ENCODE data around the gene THOP1. TPM values are rescaled to one million over a fixed set of nuclear protein-coding genes. Genes with fewer than 3 reads are reported as not detected.
A peak's percentile ranks its signal among the peaks of the same experiment; 100 is the strongest.

Gene THOP1
- total and polyA plus RNA-seq, 12 donors, result 23.1 to 138 (median 46.2) TPM

DNA sequence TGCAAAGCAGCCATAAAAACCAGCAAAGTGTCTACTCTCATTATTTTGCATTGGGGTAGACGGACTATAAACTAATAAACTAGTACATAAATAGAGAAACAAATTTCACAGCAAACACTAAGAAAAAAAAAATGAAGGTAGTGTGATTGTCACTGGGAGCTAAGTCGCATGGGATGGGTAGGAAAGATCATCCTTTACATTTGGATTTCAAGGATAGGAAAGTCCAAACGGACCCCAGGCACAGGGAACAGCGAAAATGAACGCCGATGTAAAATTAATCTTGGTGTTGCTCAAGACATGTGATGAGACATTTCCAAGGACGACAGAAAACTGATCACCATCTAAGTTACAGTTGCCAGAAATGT, 1.5 kb upstream of the THOP1 start:
- H3K27ac ChIP-seq, result peak overlapping the region; percentile 69 to 91 (median 84)
- DNase-seq, result peak in 1 of 7 donors; percentile 24
- H3K9me3 ChIP-seq (replicated peaks in 1 of 3), result no peaks in the 10 kb centered on the region
- WGBS, 4 donors, result 32 to 45% (median 41%) methylated on average over 7 of the region's 7 CpGs
- H3K27me3 ChIP-seq, result no peaks in the 10 kb centered on the region
- peak overlapping the region in 1 of 4 donors; percentile 30 for H3K4me3 ChIP-seq
- intact Hi-C loops (cut with DNase I), result no loop called here
- no peaks in the 10 kb centered on the region for H3K36me3 ChIP-seq (replicated peaks in 1 of 2)
- TF ChIP-seq CTCF (IDR thresholded peaks at IDR 0.05) (no peak), POLR2A (IDR thresholded peaks at IDR 0.05) (no peak)
- H3K4me1 ChIP-seq (replicated peaks in 1 of 2), result peaks cover 31 to 60% of the 10 kb centered on the region in 2 donors

- no peaks in the 10 kb centered on the region for H3K9me3 ChIP-seq (replicated peaks in 1 of 3)
- H3K27me3 ChIP-seq, result no peaks in the 10 kb centered on the region
- no peak overlapping the region for H3K4me3 ChIP-seq
- no peak overlapping the region for H3K27ac ChIP-seq
- TF ChIP-seq POLR2A (IDR thresholded peaks at IDR 0.05) (no peak), CTCF (IDR thresholded peaks at IDR 0.05) (no peak)
- no peak for DNase-seq
- H3K36me3 ChIP-seq (replicated peaks in 1 of 2), result no peaks in the 10 kb centered on the region
- WGBS, 4 donors, result 86 to 93% (median 92%) methylated on average over 8 of the region's 8 CpGs
- peaks cover 16 to 32% of the 10 kb centered on the region in 2 donors for H3K4me1 ChIP-seq (replicated peaks in 1 of 2)
- intact Hi-C loops (cut with DNase I), result no loop called here
Observed at GRCh38 chr19:2787115-2787514, 1.8 kb downstream of the THOP1 start.

DNA sequence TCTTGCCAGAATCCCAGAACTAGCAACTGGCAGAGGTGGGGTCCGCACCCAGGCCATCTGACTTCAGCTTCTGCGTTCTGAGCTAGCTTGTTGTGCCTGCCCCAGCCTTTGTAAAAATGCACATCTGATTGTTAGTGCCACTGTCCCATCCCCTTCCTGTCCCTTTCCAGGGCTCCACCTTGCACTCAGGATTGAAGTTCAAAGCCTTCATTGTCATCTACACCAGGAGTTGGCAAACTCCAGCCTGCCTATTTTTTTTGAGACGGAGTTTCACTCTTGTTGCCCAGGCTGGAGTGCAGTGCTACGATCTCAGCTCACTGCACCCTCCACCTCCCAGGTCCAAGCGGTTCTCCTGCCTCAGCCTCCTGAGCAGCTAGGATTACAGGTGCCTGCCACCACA, 2.9 kb downstream of the THOP1 start:
- Histone ChIP-seq H3K4me3 (no peak overlapping the region), H3K4me1 (replicated peaks in 1 of 2) (peaks cover 11 to 27% of the 10 kb centered on the region in 2 donors), H3K9me3 (replicated peaks in 1 of 3) (no peaks in the 10 kb centered on the region), H3K27ac (no peak overlapping the region), H3K36me3 (replicated peaks in 1 of 2) (no peaks in the 10 kb centered on the region), H3K27me3 (no peaks in the 10 kb centered on the region)
- intact Hi-C loops (cut with DNase I), result no loop called here
- 90 to 96% (median 94%) methylated on average over 5 of the region's 5 CpGs for WGBS, 4 donors
- TF ChIP-seq POLR2A (IDR thresholded peaks at IDR 0.05) (no peak), CTCF (IDR thresholded peaks at IDR 0.05) (no peak)
- no peak for DNase-seq

- intact Hi-C loops (cut with DNase I), result no loop called here
- Histone ChIP-seq H3K27ac (no peak overlapping the region), H3K36me3 (replicated peaks in 1 of 2) (peaks cover 0 to 8% of the 10 kb centered on the region in 2 donors), H3K9me3 (replicated peaks in 1 of 3) (no peaks in the 10 kb centered on the region), H3K4me1 (replicated peaks in 1 of 2) (peaks cover 7 to 11% of the 10 kb centered on the region in 2 donors), H3K4me3 (no peak overlapping the region), H3K27me3 (no peaks in the 10 kb centered on the region)
- TF ChIP-seq CTCF (IDR thresholded peaks at IDR 0.05) (no peak), POLR2A (IDR thresholded peaks at IDR 0.05) (no peak)
- 90 to 97% (median 94%) methylated on average over 14 of the region's 14 CpGs for WGBS, 4 donors
- no peak for DNase-seq
Observed at GRCh38 chr19:2790194-2790556, 4.9 kb downstream of the THOP1 start.

Data from adrenal gland (tissue), 12 donors.